H9 (cell line): Measurements from ENCODE around the gene DVL3. TPM values are rescaled to one million over a fixed set of nuclear protein-coding genes. Genes with fewer than 3 reads are reported as not detected.

Experiments used
- DNase-seq: peaks from one replicate; pipeline ENCODE4 v3.0.0-alpha.2; 2017
- H2AFZ ChIP-seq: one replicate; pipeline ENCODE4 v1.6.1; 2013; ENCODE audit warnings: mild to moderate bottlenecking, low read length, control low read depth, moderate library complexity
- H2AK5ac ChIP-seq: 2 replicates; pipeline ENCODE4 v1.6.1; 2013; ENCODE audit warnings: low read length, control low read depth, mixed read lengths; ENCODE audit not compliant: insufficient read length
- H2BK120ac ChIP-seq: one replicate; pipeline ENCODE4 v1.6.1; 2013; ENCODE audit warnings: low read depth, mild to moderate bottlenecking, low read length, control low read depth, inconsistent platforms; ENCODE audit not compliant: poor library complexity, severe bottlenecking
- H2BK12ac ChIP-seq: 2 replicates; pipeline ENCODE4 v1.6.1; 2013; ENCODE audit warnings: low read length, control low read depth, mixed read lengths, low read depth; ENCODE audit not compliant: insufficient read length
- H2BK15ac ChIP-seq: 2 replicates; pipeline ENCODE4 v1.6.1; 2013; ENCODE audit warnings: low read depth, low read length, control low read depth
- H2BK20ac ChIP-seq: one replicate; pipeline ENCODE4 v1.6.1; 2013; ENCODE audit warnings: low read depth, mild to moderate bottlenecking, low read length, control low read depth, inconsistent platforms; ENCODE audit not compliant: poor library complexity, severe bottlenecking
- H2BK5ac ChIP-seq: 2 replicates; pipeline ENCODE4 v1.6.1; 2013; ENCODE audit warnings: low read length, control low read depth, mixed read lengths; ENCODE audit not compliant: insufficient read length
- H3K14ac ChIP-seq: 2 replicates; pipeline ENCODE4 v1.6.1; 2013; ENCODE audit warnings: low read length, control low read depth; ENCODE audit not compliant: insufficient read depth
- H3K18ac ChIP-seq: 2 replicates; pipeline ENCODE4 v1.6.1; 2013; ENCODE audit warnings: low read depth, mild to moderate bottlenecking, mixed read lengths, low read length, control low read depth; ENCODE audit not compliant: insufficient read length
- H3K23ac ChIP-seq: 2 replicates; pipeline ENCODE4 v1.6.1; 2013; ENCODE audit warnings: low read length, control low read depth, mixed read lengths, low read depth; ENCODE audit not compliant: insufficient read length
- H3K23me2 ChIP-seq: 2 replicates; pipeline ENCODE4 v1.6.1; 2013; ENCODE audit warnings: low read depth, mild to moderate bottlenecking, mixed read lengths, low read length, control low read depth; ENCODE audit not compliant: insufficient read length, poor library complexity, severe bottlenecking
- H3K27ac ChIP-seq: 2 replicates; pipeline ENCODE4 v1.5.1; 2013; ENCODE audit warnings: low read length, control low read depth, mixed read lengths, low read depth; ENCODE audit not compliant: insufficient read length
- H3K27me3 ChIP-seq: 2 replicates; pipeline ENCODE4 v1.6.1; 2013; ENCODE audit warnings: low read length, control low read depth, inconsistent platforms; ENCODE audit not compliant: insufficient read depth
- H3K4ac ChIP-seq: 2 replicates; pipeline ENCODE4 v1.6.1; 2013; ENCODE audit warnings: low read depth, mild to moderate bottlenecking, control low read depth, inconsistent platforms, low read length, moderate library complexity
- H3K4me1 ChIP-seq: 2 replicates; pipeline ENCODE4 v1.6.1; 2013; ENCODE audit warnings: low read length, control low read depth, inconsistent platforms; ENCODE audit not compliant: insufficient read depth
- H3K4me2 ChIP-seq: 2 replicates; pipeline ENCODE4 v1.6.1; 2013; ENCODE audit warnings: low read length, control low read depth, mixed read lengths; ENCODE audit not compliant: insufficient read length, insufficient read depth
- H3K56ac ChIP-seq: 2 replicates; pipeline ENCODE4 v1.6.1; 2013; ENCODE audit warnings: low read depth, mild to moderate bottlenecking, mixed read lengths, low read length, control low read depth; ENCODE audit not compliant: insufficient read length
- H3K79me1 ChIP-seq: 2 replicates; pipeline ENCODE4 v1.6.1; 2013; ENCODE audit warnings: low read depth, mild to moderate bottlenecking, moderate library complexity, low read length, control low read depth, inconsistent platforms; ENCODE audit not compliant: insufficient read depth, poor library complexity, severe bottlenecking
- H3K79me2 ChIP-seq: 2 replicates; pipeline ENCODE4 v1.6.1; 2013; ENCODE audit warnings: low read length, control low read depth, inconsistent platforms; ENCODE audit not compliant: insufficient read depth
- H3K9ac ChIP-seq: 2 replicates; pipeline ENCODE4 v1.6.1; 2013; ENCODE audit warnings: low read length, control low read depth, mixed read lengths; ENCODE audit not compliant: insufficient read length; ENCODE audit errors: extremely low read depth
- H3K9me3 ChIP-seq: one replicate; pipeline ENCODE4 v1.6.1; 2013; ENCODE audit warnings: low read depth, low read length, inconsistent platforms; ENCODE audit not compliant: control insufficient read depth
- H3T11ph ChIP-seq: one replicate; pipeline ENCODE4 v1.6.1; 2013; ENCODE audit warnings: mild to moderate bottlenecking, low read length, control low read depth, inconsistent platforms
- H4K20me1 ChIP-seq: one replicate; pipeline ENCODE4 v1.6.1; 2013; ENCODE audit not compliant: control insufficient read depth, insufficient read length, insufficient read depth
- H4K5ac ChIP-seq: 2 replicates; pipeline ENCODE4 v1.6.1; 2013; ENCODE audit warnings: low read depth, mild to moderate bottlenecking, mixed read lengths, low read length, control low read depth; ENCODE audit not compliant: insufficient read length
- H4K8ac ChIP-seq: replicated peaks from 2 replicates; pipeline ENCODE4 v1.6.1; 2013; ENCODE audit warnings: low read length, control low read depth, mixed read lengths, low read depth; ENCODE audit not compliant: insufficient read length
- H4K91ac ChIP-seq: 2 replicates; pipeline ENCODE4 v1.6.1; 2013; ENCODE audit warnings: low read depth, mild to moderate bottlenecking, moderate library complexity, mixed read lengths, low read length, control low read depth; ENCODE audit not compliant: insufficient read length
- H3K27ac Mint-ChIP-seq, 3 experiments: 2 replicates in 2 of 3; 3 replicates in 1 of 3; pipeline ENCODE4 v1.8.0; 2020 to 2021; ENCODE audit warnings: mixed read lengths in 3 of 3, mild to moderate bottlenecking in 1 of 3, moderate library complexity in 1 of 3
- H3K27me3 Mint-ChIP-seq: 2 replicates; pipeline ENCODE4 v1.8.0; 2021; ENCODE audit warnings: low read depth, mild to moderate bottlenecking, moderate library complexity, mixed read lengths
- H3K36me3 Mint-ChIP-seq, 3 experiments: 2 replicates in 2 of 3; 3 replicates in 1 of 3; pipeline ENCODE4 v1.8.0; 2020 to 2021; ENCODE audit warnings: low read depth in 3 of 3, mixed read lengths in 3 of 3; ENCODE audit not compliant: insufficient read depth in 1 of 3
- H3K4me1 Mint-ChIP-seq, 2 experiments: 2 replicates each; pipeline ENCODE4 v1.8.0; 2020; ENCODE audit warnings: mixed read lengths in 2 of 2
- H3K4me3 Mint-ChIP-seq, 2 experiments: 2 replicates in 1 of 2; 3 replicates in 1 of 2; pipeline ENCODE4 v1.8.0; 2020 to 2021; ENCODE audit warnings: mild to moderate bottlenecking in 2 of 2, mixed read lengths in 2 of 2, moderate library complexity in 1 of 2
- H3K9me3 Mint-ChIP-seq, 2 experiments: 2 replicates in 1 of 2; 3 replicates in 1 of 2; pipeline ENCODE4 v1.8.0; 2020; ENCODE audit warnings: mild to moderate bottlenecking in 2 of 2, mixed read lengths in 2 of 2, moderate library complexity in 1 of 2
- WGBS: extraction: QIAGEN DNeasy Blood & Tissue Kit; methylation state at CpG from one replicate; pipeline ENCODE4 v1.1.7; 2013; ENCODE audit warnings: missing lambda C conversion rate, low lambda C conversion rate, mixed read lengths; ENCODE audit not compliant: insufficient read length; ENCODE audit errors: extremely low coverage; 5-methylcytosine and 5-hydroxymethylcytosine counted together
- total RNA-seq: library from RNA; stranded (reverse); gene quantifications from 2 replicates; pipeline ENCODE4 v1.2.1, GENCODE V29; 2021
- TF ChIP-seq, protein P1 (sequence below): fragments of 200-600 bp; sonication (generic); conservative IDR thresholded peaks from 3 replicates; pipeline ENCODE4 v1.8.0; 2021; ENCODE audit warnings: antibody characterized with exemption, mild to moderate bottlenecking

DVL3 gene
- total RNA-seq, 1 experiment from 2014 or later, result 64.7 TPM

DNA sequence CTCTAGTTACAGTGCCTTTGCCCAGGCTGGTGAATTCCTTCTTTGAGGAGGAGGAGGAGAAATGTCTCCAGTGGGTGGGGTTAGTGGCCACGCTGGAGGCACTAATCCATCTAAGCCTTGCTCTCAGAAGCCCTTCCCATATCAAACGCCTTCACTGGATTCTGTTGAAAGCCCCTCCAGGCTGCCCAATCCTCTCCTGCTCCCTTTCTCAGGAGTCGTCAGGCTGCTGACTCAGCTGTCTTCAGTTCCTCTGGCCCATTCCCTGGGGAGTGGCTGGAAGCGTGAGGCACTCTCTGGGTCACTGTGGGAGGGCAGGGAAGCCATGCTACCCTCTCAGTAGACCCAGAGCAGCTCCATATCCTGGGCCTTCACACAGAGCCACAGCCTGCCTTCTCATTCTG is 22.2 kb downstream of the DVL3 start:
- H2BK5ac ChIP-seq, result no peak overlapping the region
- H3K27ac ChIP-seq, result peak overlapping the region; percentile 72
- no peak overlapping the region for H3K23ac ChIP-seq
- no peak overlapping the region for H2BK12ac ChIP-seq
- H3K9me3 ChIP-seq, result no peaks in the 10 kb centered on the region
- no peak overlapping the region for H2AK5ac ChIP-seq
- H2BK120ac ChIP-seq, result no peak overlapping the region
- no peak overlapping the region for H2BK20ac ChIP-seq
- H3K9ac ChIP-seq, result no peak overlapping the region
- peaks cover 38 to 67% (median 57%) of the 10 kb centered on the region in 3 experiments; a peak in 6 of 7 replicates for H3K36me3 Mint-ChIP-seq
- H2AFZ ChIP-seq, result no peak overlapping the region
- H3K56ac ChIP-seq, result no peak overlapping the region
- H3K4me2 ChIP-seq, result peak overlapping the region; percentile 97
- peaks cover 9% of the 10 kb centered on the region; the same call in 1 of the 2 replicates for H3K79me2 ChIP-seq
- peaks cover 21 to 31% of the 10 kb centered on the region in 2 experiments for H3K4me1 Mint-ChIP-seq
- WGBS, result no CpG with 5 or more reads among the region's 4 CpGs
- peak overlapping the region; percentile 34 to 100 (median 72); a peak in 5 of 7 replicates for H3K27ac Mint-ChIP-seq
- H3T11ph ChIP-seq, result no peak overlapping the region
- no peak overlapping the region for H3K4ac ChIP-seq
- H4K5ac ChIP-seq, result no peak overlapping the region
- H4K8ac ChIP-seq, result no peak overlapping the region
- no peak for DNase-seq
- H3K14ac ChIP-seq, result no peak overlapping the region
- H4K20me1 ChIP-seq, result peaks cover 3% of the 10 kb centered on the region
- no peak overlapping the region for H2BK15ac ChIP-seq
- H4K91ac ChIP-seq, result no peak overlapping the region
- H3K27me3 Mint-ChIP-seq, result no peaks in the 10 kb centered on the region
- H3K4me3 Mint-ChIP-seq, result peak overlapping the region; percentile 95 to 96; a peak in 3 of 5 replicates
- H3K27me3 ChIP-seq, result no peaks in the 10 kb centered on the region
- peaks cover 16% of the 10 kb centered on the region for H3K23me2 ChIP-seq
- peaks cover 7% of the 10 kb centered on the region for H3K79me1 ChIP-seq
- TF ChIP-seq, protein P1, sequence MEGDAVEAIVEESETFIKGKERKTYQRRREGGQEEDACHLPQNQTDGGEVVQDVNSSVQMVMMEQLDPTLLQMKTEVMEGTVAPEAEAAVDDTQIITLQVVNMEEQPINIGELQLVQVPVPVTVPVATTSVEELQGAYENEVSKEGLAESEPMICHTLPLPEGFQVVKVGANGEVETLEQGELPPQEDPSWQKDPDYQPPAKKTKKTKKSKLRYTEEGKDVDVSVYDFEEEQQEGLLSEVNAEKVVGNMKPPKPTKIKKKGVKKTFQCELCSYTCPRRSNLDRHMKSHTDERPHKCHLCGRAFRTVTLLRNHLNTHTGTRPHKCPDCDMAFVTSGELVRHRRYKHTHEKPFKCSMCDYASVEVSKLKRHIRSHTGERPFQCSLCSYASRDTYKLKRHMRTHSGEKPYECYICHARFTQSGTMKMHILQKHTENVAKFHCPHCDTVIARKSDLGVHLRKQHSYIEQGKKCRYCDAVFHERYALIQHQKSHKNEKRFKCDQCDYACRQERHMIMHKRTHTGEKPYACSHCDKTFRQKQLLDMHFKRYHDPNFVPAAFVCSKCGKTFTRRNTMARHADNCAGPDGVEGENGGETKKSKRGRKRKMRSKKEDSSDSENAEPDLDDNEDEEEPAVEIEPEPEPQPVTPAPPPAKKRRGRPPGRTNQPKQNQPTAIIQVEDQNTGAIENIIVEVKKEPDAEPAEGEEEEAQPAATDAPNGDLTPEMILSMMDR, result no peak
- no peak overlapping the region for H3K18ac ChIP-seq
- H3K4me1 ChIP-seq, result no peaks in the 10 kb centered on the region; the same call in 1 of the 2 replicates
- no peaks in the 10 kb centered on the region for H3K9me3 Mint-ChIP-seq
